Glomerular visceral epithelial cell (primary cell): ENCODE results near the gene SMARCD3.

ENCODE experiments used
- DNase-seq: peaks from one replicate; pipeline ENCODE4 v3.0.0-alpha.2; 2016; ENCODE audit errors: extremely low spot score

SMARCD3 gene

DNA sequence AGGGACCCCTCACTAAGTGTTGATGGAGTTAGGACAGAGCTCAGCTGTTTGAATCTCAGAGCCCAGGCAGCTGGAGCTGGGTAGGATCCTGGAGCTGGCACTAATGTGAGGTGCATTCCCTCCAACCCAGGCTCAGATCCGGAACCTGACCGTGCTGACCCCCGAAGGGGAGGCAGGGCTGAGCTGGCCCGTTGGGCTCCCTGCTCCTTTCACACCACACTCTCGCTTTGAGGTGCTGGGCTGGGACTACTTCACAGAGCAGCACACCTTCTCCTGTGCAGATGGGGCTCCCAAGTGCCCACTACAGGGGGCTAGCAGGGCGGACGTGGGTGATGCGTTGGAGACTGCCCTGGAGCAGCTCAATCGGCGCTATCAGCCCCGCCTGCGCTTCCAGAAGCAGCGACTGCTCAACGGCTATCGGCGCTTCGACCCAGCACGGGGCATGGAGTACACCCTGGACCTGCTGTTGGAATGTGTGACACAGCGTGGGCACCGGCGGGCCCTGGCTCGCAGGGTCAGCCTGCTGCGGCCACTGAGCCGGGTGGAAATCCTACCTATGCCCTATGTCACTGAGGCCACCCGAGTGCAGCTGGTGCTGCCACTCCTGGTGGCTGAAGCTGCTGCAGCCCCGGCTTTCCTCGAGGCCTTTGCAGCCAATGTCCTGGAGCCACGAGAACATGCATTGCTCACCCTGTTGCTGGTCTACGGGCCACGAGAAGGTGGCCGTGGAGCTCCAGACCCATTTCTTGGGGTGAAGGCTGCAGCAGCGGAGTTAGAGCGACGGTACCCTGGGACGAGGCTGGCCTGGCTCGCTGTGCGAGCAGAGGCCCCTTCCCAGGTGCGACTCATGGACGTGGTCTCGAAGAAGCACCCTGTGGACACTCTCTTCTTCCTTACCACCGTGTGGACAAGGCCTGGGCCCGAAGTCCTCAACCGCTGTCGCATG, 11.0 kb downstream of the SMARCD3 start:
- DNase-seq, result no peak

GRCh38 chr7:151236406-151236805, 12.1 kb downstream of the SMARCD3 start:
- DNase-seq, result no peak

DNA sequence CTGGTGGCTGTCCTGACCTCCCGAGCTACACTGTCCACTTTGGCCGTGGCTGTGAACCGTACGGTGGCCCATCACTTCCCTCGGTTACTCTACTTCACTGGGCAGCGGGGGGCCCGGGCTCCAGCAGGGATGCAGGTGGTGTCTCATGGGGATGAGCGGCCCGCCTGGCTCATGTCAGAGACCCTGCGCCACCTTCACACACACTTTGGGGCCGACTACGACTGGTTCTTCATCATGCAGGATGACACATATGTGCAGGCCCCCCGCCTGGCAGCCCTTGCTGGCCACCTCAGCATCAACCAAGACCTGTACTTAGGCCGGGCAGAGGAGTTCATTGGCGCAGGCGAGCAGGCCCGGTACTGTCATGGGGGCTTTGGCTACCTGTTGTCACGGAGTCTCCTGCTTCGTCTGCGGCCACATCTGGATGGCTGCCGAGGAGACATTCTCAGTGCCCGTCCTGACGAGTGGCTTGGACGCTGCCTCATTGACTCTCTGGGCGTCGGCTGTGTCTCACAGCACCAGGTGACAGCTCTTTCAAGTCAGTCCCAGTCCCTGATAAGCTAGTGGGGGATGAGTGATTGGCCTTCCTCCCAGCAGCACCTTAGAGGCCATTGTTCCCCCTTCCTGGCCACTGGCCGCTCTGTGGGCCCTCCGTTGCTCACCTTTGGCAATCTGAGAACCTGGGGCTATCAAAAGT, 13.3 kb downstream of the SMARCD3 start:
- no peak for DNase-seq

DNA sequence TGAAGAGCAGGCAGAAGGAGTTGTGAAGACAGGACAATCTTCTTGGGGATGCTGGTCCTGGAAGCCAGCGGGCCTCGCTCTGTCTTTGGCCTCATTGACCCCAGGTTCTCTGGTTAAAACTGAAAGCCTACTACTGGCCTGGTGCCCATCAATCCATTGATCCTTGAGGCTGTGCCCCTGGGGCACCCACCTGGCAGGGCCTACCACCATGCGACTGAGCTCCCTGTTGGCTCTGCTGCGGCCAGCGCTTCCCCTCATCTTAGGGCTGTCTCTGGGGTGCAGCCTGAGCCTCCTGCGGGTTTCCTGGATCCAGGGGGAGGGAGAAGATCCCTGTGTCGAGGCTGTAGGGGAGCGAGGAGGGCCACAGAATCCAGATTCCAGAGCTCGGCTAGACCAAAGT, 14.7 kb downstream of the SMARCD3 start:
- DNase-seq, result no peak

DNA sequence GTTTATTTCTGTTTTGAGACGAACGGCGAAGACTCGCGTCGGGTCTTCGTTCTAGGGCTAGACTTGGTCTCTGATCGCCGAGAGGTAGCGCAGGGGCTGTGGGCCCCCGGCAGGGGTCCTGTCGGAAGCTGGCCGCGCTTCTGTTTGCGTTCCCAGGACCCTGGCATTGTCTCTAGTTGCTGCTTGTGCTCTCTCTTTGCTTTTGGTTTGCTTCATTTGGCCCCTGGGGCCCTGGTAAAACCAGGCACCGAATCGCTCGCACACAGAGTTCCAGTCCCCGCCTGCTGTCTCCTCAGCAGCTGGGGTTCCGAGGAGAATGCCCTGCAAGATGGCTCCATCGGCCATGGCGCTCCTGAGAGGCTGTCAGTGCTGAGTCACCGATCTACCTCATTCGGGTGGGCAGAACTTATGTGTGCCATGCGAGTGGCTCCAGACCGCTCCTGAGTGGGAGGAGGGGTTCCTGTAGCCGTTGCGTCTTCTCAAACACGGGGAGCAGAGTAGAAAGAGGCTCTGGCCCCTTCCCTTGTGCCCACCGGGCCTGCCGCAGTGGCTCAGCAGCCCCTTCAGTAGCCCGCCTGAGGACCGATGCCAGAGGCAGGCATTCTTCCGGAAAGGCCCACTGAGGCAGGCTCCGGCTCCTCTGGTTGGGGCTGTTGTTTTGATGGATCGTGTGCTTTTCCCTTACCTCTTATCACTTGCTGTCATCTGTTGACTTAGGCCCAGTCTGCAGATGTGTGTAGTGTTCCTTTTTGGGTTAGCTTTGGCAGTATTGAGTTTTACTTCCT, 15.4 kb downstream of the SMARCD3 start:
- DNase-seq, result peak; percentile 75

GRCh38 chr7:151232091-151232916, 16.2 kb downstream of the SMARCD3 start, which contains the start of gene CHPF2:
Gene CHPF2 (plus strand): TSS chr7:151232483. CDS start chr7:151234012, 1,529 bp downstream.
- peak; percentile 80 for DNase-seq

- no peak for DNase-seq
Measured at GRCh38 chr7:151231080-151231479, 17.4 kb downstream of the SMARCD3 start.

GRCh38 chr7:151229249-151229648, 19.2 kb downstream of the SMARCD3 start:
- DNase-seq, result no peak

DNA sequence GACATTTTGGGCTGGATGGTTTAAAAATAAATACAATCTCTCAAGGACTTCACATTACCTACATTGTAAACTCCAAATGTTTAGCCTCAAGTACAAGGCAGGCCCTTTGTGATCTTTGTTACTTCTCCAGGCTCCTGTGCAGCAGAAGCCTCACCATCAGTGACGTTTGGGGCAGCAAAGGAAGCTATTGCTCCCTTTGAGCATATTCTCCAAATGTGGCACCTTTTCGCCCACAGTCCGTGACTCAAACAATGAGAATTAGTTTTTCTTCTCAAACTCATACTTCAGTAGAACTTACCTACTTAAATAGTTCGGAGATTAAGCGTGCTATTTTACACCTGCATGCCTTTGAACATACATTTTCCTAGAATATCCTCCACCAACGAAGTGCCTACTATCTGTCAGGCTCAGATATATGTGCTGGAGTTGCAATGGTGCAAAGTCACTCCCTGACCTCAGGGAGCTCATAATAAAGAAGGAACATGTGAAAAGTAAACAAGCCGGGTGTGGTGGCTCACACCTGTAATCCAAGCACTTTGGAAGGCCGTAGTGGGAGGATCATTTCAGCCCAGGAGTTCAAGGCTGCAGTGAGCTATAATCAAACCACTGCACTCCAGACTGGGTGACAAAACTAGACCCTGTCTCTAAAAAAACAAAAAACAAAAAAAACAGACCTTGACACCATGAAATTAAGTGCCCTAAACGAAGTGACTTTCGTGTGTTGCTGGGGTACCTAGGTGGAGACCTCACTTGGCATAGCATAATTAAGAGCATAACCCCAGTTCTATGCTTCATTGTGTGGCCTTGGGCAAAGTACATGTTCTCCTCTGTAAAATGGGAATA, 20.2 kb downstream of the SMARCD3 start:
- DNase-seq, result no peak

- DNase-seq, result peak; percentile 97
Measured at GRCh38 chr7:151226875-151227782, 21.4 kb downstream of the SMARCD3 start, which contains the start of gene ABCF2. Gene ABCF2 (minus strand): TSS chr7:151227205. CDS start chr7:151226458, 747 bp downstream.

DNA sequence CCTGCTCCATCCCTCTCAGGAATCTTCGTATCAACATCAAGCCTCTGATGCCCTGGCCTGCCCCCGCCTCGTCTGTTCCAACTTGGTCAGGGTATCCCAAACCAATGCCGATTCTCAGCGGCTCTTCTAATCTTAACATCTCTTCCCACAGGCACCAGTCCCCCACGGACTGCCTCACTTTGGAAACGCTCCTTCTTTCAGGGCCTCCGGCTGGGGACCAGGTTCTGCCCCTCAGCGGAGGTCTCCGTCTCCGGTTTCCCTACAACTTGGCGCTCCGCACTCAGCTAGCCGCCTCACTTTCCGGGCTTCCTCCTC, 22.0 kb downstream of the SMARCD3 start:
- DNase-seq, result no peak

DNA sequence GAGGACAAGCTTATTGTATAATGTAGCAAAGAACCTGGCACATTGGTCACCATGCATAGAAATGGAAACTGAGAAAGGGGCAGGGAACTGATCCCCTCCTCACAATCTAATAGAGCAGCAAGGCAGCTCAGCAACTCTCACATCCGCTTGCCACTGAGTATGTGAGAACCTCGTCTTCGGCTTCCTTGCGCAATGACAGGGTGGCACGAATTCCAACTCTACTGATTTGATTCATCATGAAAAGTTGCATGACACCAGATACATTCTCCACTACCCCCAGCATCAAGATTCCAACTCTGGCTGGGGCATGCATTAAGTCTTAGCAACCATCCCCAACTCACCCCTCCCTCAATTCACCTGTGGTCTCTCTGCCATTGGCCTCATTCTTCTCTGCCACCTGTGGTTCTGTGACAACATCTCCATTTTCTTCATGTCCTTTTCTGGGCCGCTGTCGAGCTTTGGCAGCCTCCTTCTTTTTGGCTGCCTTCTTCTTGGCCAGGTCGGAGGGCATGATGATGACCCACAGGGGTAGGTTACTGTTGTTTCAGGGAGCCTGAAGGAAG, 22.5 kb downstream of the SMARCD3 start:
- DNase-seq, result no peak

GRCh38 chr7:151223728-151224127, 24.8 kb downstream of the SMARCD3 start:
- no peak for DNase-seq

DNA sequence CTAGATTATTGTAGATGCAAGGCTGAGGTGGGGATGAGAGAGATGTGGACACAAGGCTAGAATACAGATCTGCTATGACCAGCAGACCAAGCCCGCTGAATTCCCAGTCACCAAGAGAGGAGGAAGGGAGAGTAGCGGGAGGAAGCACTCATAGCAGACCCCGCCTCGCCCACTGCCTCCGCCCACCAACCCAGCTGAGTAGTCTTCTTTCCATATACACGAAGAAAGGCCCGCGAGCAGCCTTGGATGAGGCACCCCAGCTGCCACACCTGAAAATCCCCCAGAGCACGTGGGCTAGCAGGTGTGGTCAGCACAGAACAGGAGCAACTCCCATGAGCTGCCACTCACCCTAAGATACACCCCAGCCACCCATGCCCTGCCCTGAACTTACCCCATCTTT, 30.3 kb downstream of the SMARCD3 start:
- DNase-seq, result no peak

- DNase-seq, result no peak
Measured at GRCh38 chr7:151215396-151215795, 33.1 kb downstream of the SMARCD3 start.

DNA sequence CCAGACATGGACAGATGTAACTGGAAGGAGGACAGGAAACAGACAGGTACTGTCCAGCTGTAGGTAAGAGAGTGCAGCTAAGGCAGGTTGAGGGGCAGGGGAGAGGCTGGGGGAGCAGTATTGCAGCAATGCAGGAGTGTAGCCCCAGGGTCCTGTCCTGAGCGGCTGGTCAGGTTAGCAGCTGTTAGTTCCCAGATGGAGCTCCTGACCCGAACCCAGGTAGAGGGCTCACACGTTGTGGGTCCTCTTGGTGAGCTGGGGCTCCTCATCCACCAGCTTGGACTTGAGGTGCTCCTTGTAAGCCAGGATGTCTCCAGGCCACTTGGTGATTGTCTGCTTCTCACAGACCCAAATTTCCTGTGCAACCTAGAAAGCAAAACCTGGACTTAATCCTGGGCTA, 34.7 kb downstream of the SMARCD3 start:
- no peak for DNase-seq

- DNase-seq, result no peak
Measured at GRCh38 chr7:151212626-151213025, 35.9 kb downstream of the SMARCD3 start.

DNA sequence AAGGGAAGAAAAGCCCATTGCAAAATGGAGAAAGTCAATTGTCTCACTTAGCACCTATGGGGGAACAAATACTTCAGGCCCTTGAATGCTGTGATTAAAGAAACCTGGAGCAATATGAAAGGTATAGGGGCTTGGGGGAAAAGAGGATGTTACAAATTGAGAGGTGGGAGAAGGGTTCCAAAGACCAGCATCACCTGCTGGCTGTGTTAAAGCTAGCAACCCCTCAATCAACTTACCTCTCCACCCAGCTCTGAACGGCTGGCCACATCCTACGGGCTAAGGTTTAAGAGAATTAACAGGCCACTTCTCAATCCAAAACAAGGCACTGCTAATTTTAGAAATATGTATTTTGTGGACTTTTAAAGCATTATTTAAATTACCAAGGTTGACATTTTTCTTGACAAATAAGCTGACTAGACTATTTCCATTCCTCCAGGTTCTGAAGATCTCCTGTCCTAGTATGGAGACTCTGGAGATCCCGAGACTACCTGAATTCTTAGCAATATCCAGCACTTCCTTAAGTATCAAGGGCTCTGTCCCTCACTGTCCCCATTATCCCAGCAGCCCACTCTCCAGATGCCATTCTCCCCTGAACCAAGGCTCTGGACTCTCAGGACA, 37.2 kb downstream of the SMARCD3 start:
- no peak for DNase-seq
